Testis (tissue), 2 donors: ENCODE measurements around the gene SDCCAG8.

Experiments used
- CTCF ChIP-seq, 3 experiments: fragments of 450-650 bp in 2 of 3; fragments of 200-600 bp in 1 of 3; sonication (generic) in 1 of 3; IDR thresholded peaks; one replicate each; pipeline ENCODE4 v1.5.1; 2016 to 2019; ENCODE audit warnings: antibody characterized with exemption in 3 of 3, mild to moderate bottlenecking in 2 of 3, moderate library complexity in 1 of 3
- POLR2A ChIP-seq: fragments of 450-650 bp; IDR thresholded peaks from one replicate; pipeline ENCODE4 v1.6.1; 2017; ENCODE audit warnings: antibody characterized with exemption, mild to moderate bottlenecking, moderate library complexity

- TF ChIP-seq CTCF (IDR thresholded peaks at IDR 0.05) = no peak
- no peak for TF ChIP-seq POLR2A
Observed at GRCh38 chr1:243483952-243484351, 228.1 kb downstream of the SDCCAG8 start.
